LNCaP clone FGC (cell line): ENCODE results near the gene MIXL1.
"Not testable (repeated sequence)": the region's sequence is repeated elsewhere in the genome, so short reads cannot be mapped to it uniquely, and the experiment has no call there.

Experiments used
- DNase-seq: peaks from one replicate; pipeline ENCODE4 v3.0.0-alpha.2; 2011; ENCODE audit warnings: low read depth
- H3K4me3 ChIP-seq: 2 replicates; pipeline ENCODE4 v1.5.1; 2011; ENCODE audit warnings: mild to moderate bottlenecking, low read depth, low read length, control low read depth
- TF ChIP-seq, protein P1 (sequence below): IDR thresholded peaks from 2 replicates; pipeline ENCODE4 v1.5.1; 2012; ENCODE audit warnings: mild to moderate bottlenecking; ENCODE audit not compliant: control insufficient read depth, insufficient read depth; ENCODE audit errors: extremely low read depth

Gene MIXL1

DNA sequence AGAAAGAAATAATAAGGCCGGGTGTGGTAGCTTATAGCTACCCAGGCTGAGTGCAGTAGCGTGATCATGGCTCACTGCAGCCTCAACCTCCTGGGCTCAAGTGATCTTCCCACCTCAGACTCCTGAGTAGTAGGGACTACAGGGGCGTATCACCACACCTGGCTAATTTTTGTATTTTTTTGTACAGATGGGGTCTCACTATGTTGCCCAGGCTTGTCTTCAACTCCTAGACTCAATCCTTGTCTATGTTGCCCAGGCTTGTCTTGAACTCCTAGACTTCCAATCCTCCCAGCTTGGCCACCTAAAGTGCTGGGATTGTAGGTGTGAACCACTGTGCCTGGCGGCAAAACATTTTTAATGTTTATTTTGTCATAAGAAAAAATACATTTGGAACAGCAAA is 30.5 kb downstream of the MIXL1 start:
- TF ChIP-seq, protein P1, sequence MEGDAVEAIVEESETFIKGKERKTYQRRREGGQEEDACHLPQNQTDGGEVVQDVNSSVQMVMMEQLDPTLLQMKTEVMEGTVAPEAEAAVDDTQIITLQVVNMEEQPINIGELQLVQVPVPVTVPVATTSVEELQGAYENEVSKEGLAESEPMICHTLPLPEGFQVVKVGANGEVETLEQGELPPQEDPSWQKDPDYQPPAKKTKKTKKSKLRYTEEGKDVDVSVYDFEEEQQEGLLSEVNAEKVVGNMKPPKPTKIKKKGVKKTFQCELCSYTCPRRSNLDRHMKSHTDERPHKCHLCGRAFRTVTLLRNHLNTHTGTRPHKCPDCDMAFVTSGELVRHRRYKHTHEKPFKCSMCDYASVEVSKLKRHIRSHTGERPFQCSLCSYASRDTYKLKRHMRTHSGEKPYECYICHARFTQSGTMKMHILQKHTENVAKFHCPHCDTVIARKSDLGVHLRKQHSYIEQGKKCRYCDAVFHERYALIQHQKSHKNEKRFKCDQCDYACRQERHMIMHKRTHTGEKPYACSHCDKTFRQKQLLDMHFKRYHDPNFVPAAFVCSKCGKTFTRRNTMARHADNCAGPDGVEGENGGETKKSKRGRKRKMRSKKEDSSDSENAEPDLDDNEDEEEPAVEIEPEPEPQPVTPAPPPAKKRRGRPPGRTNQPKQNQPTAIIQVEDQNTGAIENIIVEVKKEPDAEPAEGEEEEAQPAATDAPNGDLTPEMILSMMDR = no peak
- DNase-seq = no peak

DNA sequence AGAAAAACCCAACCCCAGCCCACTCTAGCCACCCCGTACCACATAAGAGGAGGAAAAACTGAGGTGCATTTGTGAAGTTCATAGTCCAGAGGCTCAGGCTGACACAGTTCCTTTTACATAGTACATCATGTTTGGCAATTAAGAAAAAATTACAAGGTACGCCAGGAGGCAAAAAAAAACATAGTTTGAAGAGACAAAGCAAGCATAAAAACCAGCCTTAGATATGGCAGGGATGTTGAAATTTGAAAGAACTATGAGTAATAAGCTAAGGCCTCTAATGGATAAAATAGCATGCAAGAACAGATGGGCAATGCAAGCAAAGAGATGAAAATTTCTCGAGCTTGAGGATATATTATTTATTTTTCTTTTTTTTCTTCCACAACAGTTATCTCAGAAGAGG is 31.9 kb downstream of the MIXL1 start:
- no peak overlapping the region for H3K4me3 ChIP-seq
- TF ChIP-seq, protein P1 = no peak
- DNase-seq = no peak

More for the DNA sequence above, 30.5 kb downstream of the MIXL1 start:
- no peak overlapping the region for H3K4me3 ChIP-seq

DNA sequence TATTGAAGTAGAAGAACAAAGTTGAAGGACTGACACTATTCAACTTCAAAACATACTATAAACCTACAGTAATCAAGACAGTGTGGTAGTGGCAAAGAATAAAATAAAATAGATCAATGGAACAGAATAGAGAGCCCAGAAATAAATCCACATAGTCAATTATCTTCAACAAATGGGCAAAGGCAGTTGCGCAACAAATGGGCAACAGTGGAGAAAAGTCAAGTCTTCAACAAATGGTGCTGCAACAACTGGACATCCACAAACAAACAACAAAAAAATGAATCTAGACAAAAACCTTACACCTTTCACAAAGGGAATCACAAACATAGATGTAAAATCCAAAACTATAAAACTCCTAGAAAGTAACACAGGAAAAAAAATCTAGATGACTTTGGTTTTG is 38.4 kb downstream of the MIXL1 start:
- no peak for DNase-seq
- no peak overlapping the region for H3K4me3 ChIP-seq
- TF ChIP-seq, protein P1 = no peak

DNA sequence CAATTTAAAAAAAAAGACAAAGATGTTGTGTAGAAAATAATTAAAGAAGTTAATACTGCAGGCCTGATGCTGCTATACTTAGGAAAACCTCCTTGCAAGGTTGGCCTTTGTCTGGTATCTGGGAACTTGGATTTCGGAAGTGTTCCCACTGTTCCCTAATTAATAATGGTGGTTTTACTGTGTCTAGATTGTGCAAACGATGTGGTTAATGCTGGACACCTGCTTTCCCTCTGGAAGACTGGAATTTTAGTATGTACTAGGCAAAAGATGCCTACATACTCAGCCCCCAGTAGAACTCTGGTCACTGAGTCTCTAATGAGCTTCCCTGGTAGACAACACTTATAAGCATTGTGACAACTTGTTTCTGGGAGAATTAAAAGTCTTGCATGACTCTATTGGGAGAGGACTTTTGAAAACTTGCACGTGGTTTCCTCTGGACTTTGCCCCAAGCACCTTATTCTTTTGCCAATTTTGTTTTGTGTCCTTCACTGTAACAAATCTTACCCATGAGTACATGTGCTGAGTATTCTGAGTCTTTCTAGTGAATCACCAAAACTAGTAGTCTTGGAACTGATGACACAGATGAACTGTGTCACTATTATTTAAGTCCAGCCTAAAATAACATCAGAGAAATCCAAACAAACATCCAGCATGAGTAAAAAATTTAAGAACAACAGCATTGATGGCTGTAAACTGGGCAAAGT is 45.1 kb downstream of the MIXL1 start:
- TF ChIP-seq, protein P1 = no peak
- no peak for DNase-seq
- H3K4me3 ChIP-seq = no peak overlapping the region

DNA sequence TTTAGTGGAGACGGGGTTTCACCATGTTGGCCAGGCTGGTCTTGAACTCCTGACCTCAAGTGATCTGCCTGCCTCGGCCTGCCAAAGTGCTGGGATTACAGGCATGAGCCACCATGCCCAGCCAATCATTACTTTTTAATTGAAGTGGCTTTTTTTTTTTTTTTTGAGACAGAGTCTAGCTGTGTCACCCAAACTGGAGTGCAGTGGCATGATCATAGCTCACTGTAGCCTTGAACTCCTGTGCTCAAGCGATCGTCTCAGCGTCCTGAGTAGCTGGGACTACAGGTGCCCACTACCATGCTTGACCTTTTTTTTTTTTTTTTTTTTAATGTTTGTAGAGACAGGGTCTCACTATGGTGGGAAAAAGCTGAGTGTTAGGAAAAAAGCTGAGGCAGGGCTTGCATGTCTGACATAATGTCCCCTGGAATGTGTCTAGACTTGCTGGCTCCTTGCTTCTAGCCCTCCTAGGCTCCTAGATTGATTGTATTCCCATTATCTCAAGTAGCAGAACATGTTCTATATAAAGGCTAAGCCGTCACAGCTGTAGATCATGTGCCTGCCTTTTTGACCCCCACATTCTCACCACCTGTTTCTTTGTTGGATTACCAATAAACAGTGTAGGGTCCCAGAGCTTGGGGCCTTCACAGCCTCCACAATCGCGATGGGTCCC is 48.9 kb downstream of the MIXL1 start:
- DNase-seq, H3K4me3 ChIP-seq: not testable (repeated sequence)

DNA sequence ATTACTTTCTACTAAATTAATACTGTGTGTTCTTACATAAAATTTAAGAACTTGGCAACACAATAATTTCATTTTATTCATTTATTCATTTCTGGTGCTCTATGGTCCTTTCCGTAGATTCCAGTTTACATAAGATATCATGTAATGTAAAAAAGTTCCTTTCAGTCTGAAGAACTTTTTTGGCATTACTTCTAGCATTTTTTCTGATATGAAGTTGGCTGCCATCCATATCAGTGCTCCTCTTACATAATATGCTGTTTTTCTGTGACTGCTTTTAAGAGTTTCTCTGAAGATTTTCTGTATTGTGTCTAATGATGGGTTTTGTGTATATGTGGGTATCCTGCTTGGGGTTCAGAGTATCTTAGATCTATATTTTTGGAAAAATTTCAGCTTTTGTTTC is 50.7 kb downstream of the MIXL1 start:
- H3K4me3 ChIP-seq = no peak overlapping the region
- no peak for DNase-seq
- TF ChIP-seq, protein P1 = no peak

DNA sequence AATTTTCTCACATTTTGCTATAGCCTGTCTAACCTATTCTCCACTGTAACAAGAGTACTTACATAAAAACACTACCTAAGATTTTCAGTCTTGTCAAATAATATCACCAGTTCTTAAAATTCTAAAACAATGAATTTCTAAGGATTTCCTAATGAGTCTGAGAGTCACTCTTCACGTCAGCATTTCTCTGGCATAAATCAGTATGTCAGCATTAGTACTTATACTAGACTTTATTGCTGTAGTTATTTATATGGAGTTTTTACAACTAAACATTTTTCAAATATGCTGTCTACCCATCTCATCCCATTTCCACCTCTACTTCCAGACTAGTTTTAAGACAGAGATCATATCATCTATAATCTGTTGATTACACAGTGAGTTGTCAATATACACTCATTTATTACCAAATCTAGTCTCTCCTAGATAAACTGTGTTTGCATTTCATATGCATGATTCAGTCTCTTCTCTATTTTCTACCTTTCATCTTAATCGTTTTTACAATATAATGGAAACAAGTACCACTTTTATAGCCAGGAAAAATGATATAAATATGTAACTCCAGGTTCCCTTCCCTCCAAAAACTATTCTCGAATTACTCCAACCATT is 52.7 kb downstream of the MIXL1 start:
- no peak overlapping the region for H3K4me3 ChIP-seq
- no peak for DNase-seq
- TF ChIP-seq, protein P1 = no peak
